GM12878 (cell line): ENCODE results near the gene LARP4. TPM values are rescaled to one million over a fixed set of nuclear protein-coding genes. Genes with fewer than 3 reads are reported as not detected.
A peak's percentile ranks its signal among the peaks of the same experiment; 100 is the strongest.

Experiments
- CBX5 ChIP-seq: sonication (generic); IDR thresholded peaks from 2 replicates; pipeline ENCODE4 v1.6.1; 2016; ENCODE audit warnings: low read depth, moderate library complexity, mild to moderate bottlenecking, inconsistent platforms
- CREB1 ChIP-seq: IDR thresholded peaks from 2 replicates; pipeline ENCODE4 v1.6.1; 2012; ENCODE audit warnings: low read depth, mild to moderate bottlenecking, inconsistent platforms
- DPF2 ChIP-seq: fragments of 450-650 bp; IDR thresholded peaks from 2 replicates; pipeline ENCODE4 v1.6.1; 2017; ENCODE audit warnings: mild to moderate bottlenecking
- E4F1 ChIP-seq: fragments of 450-650 bp; IDR thresholded peaks from 2 replicates; pipeline ENCODE4 v1.6.1; 2018; ENCODE audit warnings: borderline replicate concordance, mild to moderate bottlenecking; ENCODE audit not compliant: partially characterized antibody
- EED ChIP-seq: sonication (generic); IDR thresholded peaks from 2 replicates; pipeline ENCODE4 v1.6.1; 2016; ENCODE audit warnings: antibody characterized with exemption, low read depth
- ETV6 ChIP-seq, 2 experiments: fragments of 450-650 bp in 1 of 2; IDR thresholded peaks in 1 of 2; conservative IDR thresholded peaks in 1 of 2; 2 replicates each; pipeline ENCODE4 v1.6.1; 2014; ENCODE audit warnings: antibody characterized with exemption in 1 of 2, borderline replicate concordance in 1 of 2, low read depth in 1 of 2, mild to moderate bottlenecking in 1 of 2, moderate library complexity in 1 of 2
- EZH2 ChIP-seq: IDR thresholded peaks from 2 replicates; pipeline ENCODE4 v1.6.1; 2012; ENCODE audit warnings: low read depth, mild to moderate bottlenecking, control low read depth, inconsistent platforms, low read length, borderline replicate concordance; ENCODE audit not compliant: control insufficient read depth
- FOXK2 ChIP-seq: fragments of 450-650 bp; IDR thresholded peaks from 2 replicates; pipeline ENCODE4 v1.6.1; 2017; ENCODE audit warnings: mild to moderate bottlenecking, moderate library complexity
- JUNB ChIP-seq: IDR thresholded peaks from 2 replicates; pipeline ENCODE4 v1.6.1; 2016; ENCODE audit warnings: antibody characterized with exemption, mild to moderate bottlenecking
- JUND ChIP-seq: IDR thresholded peaks from 2 replicates; pipeline ENCODE4 v1.6.1; 2012; ENCODE audit warnings: low read depth, mild to moderate bottlenecking, low read length, improper control_type of control experiment, moderate library complexity
- MEF2B ChIP-seq: fragments of 450-650 bp; IDR thresholded peaks from 2 replicates; pipeline ENCODE4 v1.6.1; 2018; ENCODE audit warnings: mild to moderate bottlenecking, moderate library complexity; ENCODE audit not compliant: partially characterized antibody, poor library complexity, severe bottlenecking
- MTA2 ChIP-seq: fragments of 450-650 bp; IDR thresholded peaks from 2 replicates; pipeline ENCODE4 v1.6.1; 2016; ENCODE audit warnings: low read depth, mild to moderate bottlenecking, moderate library complexity
- SMAD1 ChIP-seq: fragments of 450-650 bp; IDR thresholded peaks from 2 replicates; pipeline ENCODE4 v1.6.1; 2018; ENCODE audit warnings: mild to moderate bottlenecking, low read depth; ENCODE audit not compliant: partially characterized antibody
- SMARCA5 ChIP-seq: fragments of 450-650 bp; IDR thresholded peaks from 2 replicates; pipeline ENCODE4 v1.6.1; 2017; ENCODE audit warnings: mild to moderate bottlenecking
- TBL1XR1 ChIP-seq: IDR thresholded peaks from 2 replicates; pipeline ENCODE4 v1.6.1; 2012; ENCODE audit warnings: low read depth, low read length, improper control_type of control experiment
- polyA plus RNA-seq, 11 experiments: library from polyadenylated mRNA; depleted of rRNA in 4 of 11; unstranded in 6 of 11; stranded (reverse) in 5 of 11; fragments of >200 nt; fragmentation: Nextera tagmentation in 4 of 11; fragmentation: Illumina TruSeq in 1 of 11; extraction: Ambion mirVana in 4 of 11; extraction: Trizol in 1 of 11; gene quantifications; 1 replicate in 1 of 11; 2 replicates in 10 of 11; pipeline versions ENCODE4 v1.2.1 to v1.2.3, GENCODE V29; 2011 to 2016; ENCODE audit warnings: inconsistent platforms in 2 of 11, missing spikeins in 2 of 11, low read depth in 1 of 11
- total RNA-seq, 4 experiments: library from RNA; depleted of rRNA in 3 of 4; stranded (reverse); fragments of >200 nt in 3 of 4; fragmentation: Illumina TruSeq in 1 of 4; extraction: Trizol in 1 of 4; gene quantifications; 2 replicates each; pipeline versions ENCODE4 v1.2.1 to v1.2.3, GENCODE V29; 2013 to 2021
- TF ChIP-seq, protein P1 (sequence below): fragments of 450-650 bp; IDR thresholded peaks from 2 replicates; pipeline ENCODE4 v1.6.1; 2017; ENCODE audit warnings: mild to moderate bottlenecking
- TF ChIP-seq, protein P2 (sequence below): fragments of 450-650 bp; IDR thresholded peaks from 2 replicates; pipeline ENCODE4 v1.6.1; 2014; ENCODE audit warnings: mild to moderate bottlenecking
- TF ChIP-seq, protein P3 (sequence below): fragments of 450-650 bp; IDR thresholded peaks from 2 replicates; pipeline ENCODE4 v1.6.1; 2018; ENCODE audit warnings: mild to moderate bottlenecking, low read depth, moderate library complexity; ENCODE audit not compliant: partially characterized antibody
- TF ChIP-seq, protein P4 (sequence below): fragments of 150-350 bp; IDR thresholded peaks from 2 replicates; pipeline ENCODE4 v1.6.1; 2014; ENCODE audit warnings: mild to moderate bottlenecking, low read depth, low read length

LARP4 gene
- total and polyA plus RNA-seq, 10 of the 15 experiments (the other 5 are each of a cell fraction or from before 2014, with no cell fraction given): 24.1 to 72.6 (median 35.6) TPM

DNA sequence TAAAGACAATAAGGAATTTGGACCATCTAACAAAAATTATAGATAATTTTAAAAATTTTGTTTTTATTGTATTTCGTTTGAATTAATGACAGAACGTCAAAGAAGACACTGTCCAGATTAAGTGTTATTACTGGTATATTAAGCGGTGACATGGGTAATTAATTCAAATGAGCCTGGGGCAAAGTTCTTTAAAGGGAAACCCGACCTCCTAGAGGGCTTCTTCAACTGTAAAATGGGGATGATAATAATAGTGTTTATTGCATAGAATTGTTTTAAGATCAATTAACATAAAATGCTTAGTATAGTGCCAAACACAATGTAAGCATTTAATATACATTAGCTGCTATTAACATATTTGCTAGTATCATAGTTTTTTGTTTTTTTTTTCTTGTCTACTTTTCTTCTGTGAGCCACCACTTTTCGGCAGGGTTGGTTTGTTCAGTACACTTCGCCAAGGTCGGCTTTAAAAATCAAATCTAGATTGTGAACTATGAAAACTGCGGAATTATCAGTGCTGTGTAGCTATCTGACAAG is 514 bp upstream of the LARP4 start (continued):
- TF ChIP-seq E4F1 (no peak), TBL1XR1 (no peak), JUNB (no peak), FOXK2 (peak; percentile 96), SMAD1 (no peak), MEF2B (no peak), CREB1 (no peak), CBX5 (no peak), EED (no peak), ETV6 (conservative IDR thresholded peaks at IDR 0.05 in 1 of 2, IDR thresholded peaks at IDR 0.05 in 1 of 2; ENCODE audit: borderline replicate concordance in 1 of 2, low read depth in 1 of 2) (no peak), SMARCA5 (no peak), EZH2 (no peak), JUND (no peak), DPF2 (no peak), MTA2 (no peak)
- TF ChIP-seq, protein P1, sequence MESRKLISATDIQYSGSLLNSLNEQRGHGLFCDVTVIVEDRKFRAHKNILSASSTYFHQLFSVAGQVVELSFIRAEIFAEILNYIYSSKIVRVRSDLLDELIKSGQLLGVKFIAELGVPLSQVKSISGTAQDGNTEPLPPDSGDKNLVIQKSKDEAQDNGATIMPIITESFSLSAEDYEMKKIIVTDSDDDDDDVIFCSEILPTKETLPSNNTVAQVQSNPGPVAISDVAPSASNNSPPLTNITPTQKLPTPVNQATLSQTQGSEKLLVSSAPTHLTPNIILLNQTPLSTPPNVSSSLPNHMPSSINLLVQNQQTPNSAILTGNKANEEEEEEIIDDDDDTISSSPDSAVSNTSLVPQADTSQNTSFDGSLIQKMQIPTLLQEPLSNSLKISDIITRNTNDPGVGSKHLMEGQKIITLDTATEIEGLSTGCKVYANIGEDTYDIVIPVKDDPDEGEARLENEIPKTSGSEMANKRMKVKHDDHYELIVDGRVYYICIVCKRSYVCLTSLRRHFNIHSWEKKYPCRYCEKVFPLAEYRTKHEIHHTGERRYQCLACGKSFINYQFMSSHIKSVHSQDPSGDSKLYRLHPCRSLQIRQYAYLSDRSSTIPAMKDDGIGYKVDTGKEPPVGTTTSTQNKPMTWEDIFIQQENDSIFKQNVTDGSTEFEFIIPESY: no peak
- TF ChIP-seq, protein P2, sequence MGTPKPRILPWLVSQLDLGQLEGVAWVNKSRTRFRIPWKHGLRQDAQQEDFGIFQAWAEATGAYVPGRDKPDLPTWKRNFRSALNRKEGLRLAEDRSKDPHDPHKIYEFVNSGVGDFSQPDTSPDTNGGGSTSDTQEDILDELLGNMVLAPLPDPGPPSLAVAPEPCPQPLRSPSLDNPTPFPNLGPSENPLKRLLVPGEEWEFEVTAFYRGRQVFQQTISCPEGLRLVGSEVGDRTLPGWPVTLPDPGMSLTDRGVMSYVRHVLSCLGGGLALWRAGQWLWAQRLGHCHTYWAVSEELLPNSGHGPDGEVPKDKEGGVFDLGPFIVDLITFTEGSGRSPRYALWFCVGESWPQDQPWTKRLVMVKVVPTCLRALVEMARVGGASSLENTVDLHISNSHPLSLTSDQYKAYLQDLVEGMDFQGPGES: no peak
- TF ChIP-seq, protein P3, sequence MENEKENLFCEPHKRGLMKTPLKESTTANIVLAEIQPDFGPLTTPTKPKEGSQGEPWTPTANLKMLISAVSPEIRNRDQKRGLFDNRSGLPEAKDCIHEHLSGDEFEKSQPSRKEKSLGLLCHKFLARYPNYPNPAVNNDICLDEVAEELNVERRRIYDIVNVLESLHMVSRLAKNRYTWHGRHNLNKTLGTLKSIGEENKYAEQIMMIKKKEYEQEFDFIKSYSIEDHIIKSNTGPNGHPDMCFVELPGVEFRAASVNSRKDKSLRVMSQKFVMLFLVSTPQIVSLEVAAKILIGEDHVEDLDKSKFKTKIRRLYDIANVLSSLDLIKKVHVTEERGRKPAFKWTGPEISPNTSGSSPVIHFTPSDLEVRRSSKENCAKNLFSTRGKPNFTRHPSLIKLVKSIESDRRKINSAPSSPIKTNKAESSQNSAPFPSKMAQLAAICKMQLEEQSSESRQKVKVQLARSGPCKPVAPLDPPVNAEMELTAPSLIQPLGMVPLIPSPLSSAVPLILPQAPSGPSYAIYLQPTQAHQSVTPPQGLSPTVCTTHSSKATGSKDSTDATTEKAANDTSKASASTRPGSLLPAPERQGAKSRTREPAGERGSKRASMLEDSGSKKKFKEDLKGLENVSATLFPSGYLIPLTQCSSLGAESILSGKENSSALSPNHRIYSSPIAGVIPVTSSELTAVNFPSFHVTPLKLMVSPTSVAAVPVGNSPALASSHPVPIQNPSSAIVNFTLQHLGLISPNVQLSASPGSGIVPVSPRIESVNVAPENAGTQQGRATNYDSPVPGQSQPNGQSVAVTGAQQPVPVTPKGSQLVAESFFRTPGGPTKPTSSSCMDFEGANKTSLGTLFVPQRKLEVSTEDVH: no peak
- TF ChIP-seq, protein P4, sequence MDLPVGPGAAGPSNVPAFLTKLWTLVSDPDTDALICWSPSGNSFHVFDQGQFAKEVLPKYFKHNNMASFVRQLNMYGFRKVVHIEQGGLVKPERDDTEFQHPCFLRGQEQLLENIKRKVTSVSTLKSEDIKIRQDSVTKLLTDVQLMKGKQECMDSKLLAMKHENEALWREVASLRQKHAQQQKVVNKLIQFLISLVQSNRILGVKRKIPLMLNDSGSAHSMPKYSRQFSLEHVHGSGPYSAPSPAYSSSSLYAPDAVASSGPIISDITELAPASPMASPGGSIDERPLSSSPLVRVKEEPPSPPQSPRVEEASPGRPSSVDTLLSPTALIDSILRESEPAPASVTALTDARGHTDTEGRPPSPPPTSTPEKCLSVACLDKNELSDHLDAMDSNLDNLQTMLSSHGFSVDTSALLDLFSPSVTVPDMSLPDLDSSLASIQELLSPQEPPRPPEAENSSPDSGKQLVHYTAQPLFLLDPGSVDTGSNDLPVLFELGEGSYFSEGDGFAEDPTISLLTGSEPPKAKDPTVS: no peak
